SK-N-SH (cell line): ENCODE measurements around the gene LANCL2.

Experiments used
- GABPA ChIP-seq: IDR thresholded peaks from 2 replicates; pipeline ENCODE4 v1.4.0; 2012; ENCODE audit warnings: low read depth, mild to moderate bottlenecking
- JUND ChIP-seq: IDR thresholded peaks from 2 replicates; pipeline ENCODE4 v1.4.0; 2012
- NRF1 ChIP-seq: IDR thresholded peaks from 2 replicates; pipeline ENCODE4 v1.6.1; 2012; ENCODE audit warnings: low read depth, mild to moderate bottlenecking, low read length
- POLR2AphosphoS5 ChIP-seq: IDR thresholded peaks from 2 replicates; pipeline ENCODE4 v1.6.1; 2012; ENCODE audit warnings: low read depth, low read length
- RAD21 ChIP-seq: IDR thresholded peaks from 2 replicates; pipeline ENCODE4 v1.6.1; 2012; ENCODE audit warnings: mild to moderate bottlenecking, low read length
- RCOR1 ChIP-seq: fragments of 150-350 bp; IDR thresholded peaks from 2 replicates; pipeline ENCODE4 v1.6.1; 2017; ENCODE audit warnings: antibody characterized with exemption, low read length
- RXRA ChIP-seq: IDR thresholded peaks from 2 replicates; pipeline ENCODE4 v1.4.0; 2012; ENCODE audit warnings: low read depth, mild to moderate bottlenecking, borderline replicate concordance
- SIN3A ChIP-seq: IDR thresholded peaks from 2 replicates; pipeline ENCODE4 v1.6.1; 2012; ENCODE audit warnings: low read depth, mild to moderate bottlenecking, low read length, moderate library complexity, borderline replicate concordance
- SMC3 ChIP-seq: IDR thresholded peaks from 2 replicates; pipeline ENCODE4 v1.6.1; 2012; ENCODE audit warnings: low read depth, low read length, improper control_type of control experiment
- TAF1 ChIP-seq: IDR thresholded peaks from 2 replicates; pipeline ENCODE4 v1.6.1; 2012; ENCODE audit warnings: low read depth, mild to moderate bottlenecking, low read length, moderate library complexity, borderline replicate concordance
- YY1 ChIP-seq: IDR thresholded peaks from 2 replicates; pipeline ENCODE4 v1.4.0; 2012; ENCODE audit warnings: low read depth, mild to moderate bottlenecking
- TF ChIP-seq, protein P1 (sequence below): fragments of 150-350 bp; IDR thresholded peaks from 2 replicates; pipeline ENCODE4 v1.6.1; 2017; ENCODE audit warnings: antibody characterized with exemption, low read length, low read depth, borderline replicate concordance
- TF ChIP-seq, protein P2 (sequence below): fragments of 200-600 bp; sonication (generic); IDR thresholded peaks from 2 replicates; pipeline ENCODE4 v1.6.1; 2017; ENCODE audit warnings: antibody characterized with exemption, mild to moderate bottlenecking, moderate library complexity
- TF ChIP-seq, protein P3 (sequence below): IDR thresholded peaks from 2 replicates; pipeline ENCODE4 v1.6.1; 2012; ENCODE audit warnings: mild to moderate bottlenecking, low read depth, low read length, moderate library complexity

DNA sequence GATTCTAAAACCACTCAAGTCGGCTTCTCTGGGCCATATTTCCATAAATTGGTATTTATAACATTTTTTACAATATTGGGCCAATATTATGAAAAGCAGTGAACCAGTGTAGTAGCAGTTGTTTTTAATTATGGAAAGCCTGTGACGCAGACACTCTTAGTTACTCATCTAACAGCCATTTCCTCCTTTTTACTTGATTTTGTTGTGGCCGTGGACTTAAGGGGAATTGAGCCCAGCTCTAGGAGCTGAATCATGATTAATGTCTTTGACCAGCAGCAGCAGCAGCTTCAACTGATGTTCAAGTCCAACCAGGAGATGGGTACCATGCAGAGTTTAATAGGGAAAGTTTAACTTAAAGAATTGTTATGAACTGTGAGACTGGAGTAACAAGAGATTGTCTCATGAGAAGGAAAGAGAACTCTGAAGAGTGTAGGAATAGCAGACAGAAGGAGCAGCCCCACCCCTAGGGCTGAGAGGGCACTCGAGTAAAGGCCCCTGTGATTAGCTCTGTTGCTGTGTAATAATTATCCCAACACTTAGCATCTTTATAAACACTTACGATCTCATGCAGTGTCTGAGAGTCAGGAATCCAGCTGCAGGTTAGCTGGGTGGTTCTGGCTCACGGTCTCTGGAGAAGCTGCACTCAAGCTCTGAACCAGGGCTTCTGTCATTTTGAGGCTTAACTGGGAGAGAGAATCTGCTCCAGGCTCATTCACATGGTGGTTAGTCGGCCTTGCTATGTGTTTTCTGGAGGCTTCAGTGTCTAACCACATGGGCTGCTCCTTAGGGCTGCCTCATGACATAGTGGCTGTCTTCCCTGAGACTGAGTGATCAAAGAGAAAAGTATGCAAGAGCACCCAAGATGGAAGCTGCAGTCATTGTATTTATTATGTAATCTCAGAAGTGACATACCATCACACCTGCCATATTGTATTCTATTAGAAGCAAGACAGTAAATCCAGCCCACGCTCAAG, 4.6 kb downstream of the LANCL2 start:
- peak; percentile 84; the same call in 1 of the 2 replicates for TF ChIP-seq POLR2AphosphoS5
- TF ChIP-seq, protein P1, sequence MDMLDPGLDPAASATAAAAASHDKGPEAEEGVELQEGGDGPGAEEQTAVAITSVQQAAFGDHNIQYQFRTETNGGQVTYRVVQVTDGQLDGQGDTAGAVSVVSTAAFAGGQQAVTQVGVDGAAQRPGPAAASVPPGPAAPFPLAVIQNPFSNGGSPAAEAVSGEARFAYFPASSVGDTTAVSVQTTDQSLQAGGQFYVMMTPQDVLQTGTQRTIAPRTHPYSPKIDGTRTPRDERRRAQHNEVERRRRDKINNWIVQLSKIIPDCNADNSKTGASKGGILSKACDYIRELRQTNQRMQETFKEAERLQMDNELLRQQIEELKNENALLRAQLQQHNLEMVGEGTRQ = no peak
- TF ChIP-seq, protein P2, sequence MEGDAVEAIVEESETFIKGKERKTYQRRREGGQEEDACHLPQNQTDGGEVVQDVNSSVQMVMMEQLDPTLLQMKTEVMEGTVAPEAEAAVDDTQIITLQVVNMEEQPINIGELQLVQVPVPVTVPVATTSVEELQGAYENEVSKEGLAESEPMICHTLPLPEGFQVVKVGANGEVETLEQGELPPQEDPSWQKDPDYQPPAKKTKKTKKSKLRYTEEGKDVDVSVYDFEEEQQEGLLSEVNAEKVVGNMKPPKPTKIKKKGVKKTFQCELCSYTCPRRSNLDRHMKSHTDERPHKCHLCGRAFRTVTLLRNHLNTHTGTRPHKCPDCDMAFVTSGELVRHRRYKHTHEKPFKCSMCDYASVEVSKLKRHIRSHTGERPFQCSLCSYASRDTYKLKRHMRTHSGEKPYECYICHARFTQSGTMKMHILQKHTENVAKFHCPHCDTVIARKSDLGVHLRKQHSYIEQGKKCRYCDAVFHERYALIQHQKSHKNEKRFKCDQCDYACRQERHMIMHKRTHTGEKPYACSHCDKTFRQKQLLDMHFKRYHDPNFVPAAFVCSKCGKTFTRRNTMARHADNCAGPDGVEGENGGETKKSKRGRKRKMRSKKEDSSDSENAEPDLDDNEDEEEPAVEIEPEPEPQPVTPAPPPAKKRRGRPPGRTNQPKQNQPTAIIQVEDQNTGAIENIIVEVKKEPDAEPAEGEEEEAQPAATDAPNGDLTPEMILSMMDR = no peak
- no peak for TF ChIP-seq RCOR1
- peak; percentile 96 for TF ChIP-seq JUND
- TF ChIP-seq YY1 = no peak
- TF ChIP-seq, protein P3, sequence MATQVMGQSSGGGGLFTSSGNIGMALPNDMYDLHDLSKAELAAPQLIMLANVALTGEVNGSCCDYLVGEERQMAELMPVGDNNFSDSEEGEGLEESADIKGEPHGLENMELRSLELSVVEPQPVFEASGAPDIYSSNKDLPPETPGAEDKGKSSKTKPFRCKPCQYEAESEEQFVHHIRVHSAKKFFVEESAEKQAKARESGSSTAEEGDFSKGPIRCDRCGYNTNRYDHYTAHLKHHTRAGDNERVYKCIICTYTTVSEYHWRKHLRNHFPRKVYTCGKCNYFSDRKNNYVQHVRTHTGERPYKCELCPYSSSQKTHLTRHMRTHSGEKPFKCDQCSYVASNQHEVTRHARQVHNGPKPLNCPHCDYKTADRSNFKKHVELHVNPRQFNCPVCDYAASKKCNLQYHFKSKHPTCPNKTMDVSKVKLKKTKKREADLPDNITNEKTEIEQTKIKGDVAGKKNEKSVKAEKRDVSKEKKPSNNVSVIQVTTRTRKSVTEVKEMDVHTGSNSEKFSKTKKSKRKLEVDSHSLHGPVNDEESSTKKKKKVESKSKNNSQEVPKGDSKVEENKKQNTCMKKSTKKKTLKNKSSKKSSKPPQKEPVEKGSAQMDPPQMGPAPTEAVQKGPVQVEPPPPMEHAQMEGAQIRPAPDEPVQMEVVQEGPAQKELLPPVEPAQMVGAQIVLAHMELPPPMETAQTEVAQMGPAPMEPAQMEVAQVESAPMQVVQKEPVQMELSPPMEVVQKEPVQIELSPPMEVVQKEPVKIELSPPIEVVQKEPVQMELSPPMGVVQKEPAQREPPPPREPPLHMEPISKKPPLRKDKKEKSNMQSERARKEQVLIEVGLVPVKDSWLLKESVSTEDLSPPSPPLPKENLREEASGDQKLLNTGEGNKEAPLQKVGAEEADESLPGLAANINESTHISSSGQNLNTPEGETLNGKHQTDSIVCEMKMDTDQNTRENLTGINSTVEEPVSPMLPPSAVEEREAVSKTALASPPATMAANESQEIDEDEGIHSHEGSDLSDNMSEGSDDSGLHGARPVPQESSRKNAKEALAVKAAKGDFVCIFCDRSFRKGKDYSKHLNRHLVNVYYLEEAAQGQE = 0 out of 2 replicates have a peak, but pooled peaks have one; percentile 48
- TF ChIP-seq RAD21 = no peak
- TF ChIP-seq NRF1 = no peak
- peak; percentile 12; the same call in 1 of the 2 replicates for TF ChIP-seq RXRA
- no peak for TF ChIP-seq TAF1
- TF ChIP-seq SMC3 = no peak
- TF ChIP-seq SIN3A = peak; percentile 33; the same call in 1 of the 2 replicates
- TF ChIP-seq GABPA = no peak
